Keratinocyte (primary cell): ENCODE results near the gene PRIMA1. TPM values are rescaled to one million over a fixed set of nuclear protein-coding genes. Genes with fewer than 3 reads are reported as not detected.

Source experiments
- DNase-seq: peaks from one replicate; pipeline ENCODE4 v3.0.0-alpha.2; 2011; ENCODE audit warnings: low read depth, missing footprints, low spot score
- FAIRE-seq: peaks from 2 replicates; lab custom pipeline; 2011; peaks lifted over from hg19 to GRCh38; lab: Jason Lieb, UNC
- H2AFZ ChIP-seq: 2 replicates; pipeline ENCODE4 v1.6.0; 2012; ENCODE audit warnings: low read length, control low read depth, inconsistent platforms; ENCODE audit not compliant: control insufficient read depth
- H3K27ac ChIP-seq: 2 replicates; pipeline ENCODE4 v1.5.1; 2011; ENCODE audit warnings: low read length; ENCODE audit not compliant: control insufficient read depth, insufficient read depth
- H3K27me3 ChIP-seq: 3 replicates; pipeline ENCODE4 v1.6.0; 2011; ENCODE audit warnings: low read length; ENCODE audit not compliant: control insufficient read depth, insufficient read depth; ENCODE audit errors: extremely low read depth
- H3K36me3 ChIP-seq, 2 experiments: 2 replicates in 1 of 2; 3 replicates in 1 of 2; pipeline ENCODE4 v1.5.1; 2011; ENCODE audit warnings: low read length in 2 of 2, mild to moderate bottlenecking in 1 of 2; ENCODE audit not compliant: control insufficient read depth in 2 of 2, insufficient read depth in 2 of 2; ENCODE audit errors: extremely low read depth in 1 of 2
- H3K4me1 ChIP-seq: 3 replicates; pipeline ENCODE4 v1.5.1; 2011; ENCODE audit warnings: low read length; ENCODE audit not compliant: control insufficient read depth, insufficient read depth; ENCODE audit errors: extremely low read depth
- H3K4me2 ChIP-seq: 3 replicates; pipeline ENCODE4 v1.6.0; 2011; ENCODE audit warnings: low read depth, low read length; ENCODE audit not compliant: control insufficient read depth, insufficient read depth; ENCODE audit errors: extremely low read depth
- H3K4me3 ChIP-seq, 3 experiments: fragments of 200-600 bp in 1 of 3; sonication (generic) in 1 of 3; 2 replicates in 2 of 3; 3 replicates in 1 of 3; pipeline ENCODE4 v1.5.1; 2011 to 2016; ENCODE audit warnings: low read length in 3 of 3, mild to moderate bottlenecking in 3 of 3, control low read depth in 2 of 3, inconsistent platforms in 1 of 3, low read depth in 1 of 3, mixed read lengths in 1 of 3, mixed run types in 1 of 3, moderate library complexity in 1 of 3; ENCODE audit not compliant: control insufficient read depth in 2 of 3, insufficient read depth in 2 of 3; ENCODE audit errors: extremely low read depth in 1 of 3
- H3K79me2 ChIP-seq: 2 replicates; pipeline ENCODE4 v1.6.0; 2012; ENCODE audit warnings: low read length; ENCODE audit not compliant: control insufficient read depth, insufficient read depth
- H3K9ac ChIP-seq: 3 replicates; pipeline ENCODE4 v1.6.0; 2011; ENCODE audit warnings: low read length; ENCODE audit not compliant: control insufficient read depth, insufficient read depth; ENCODE audit errors: extremely low read depth
- H3K9me1 ChIP-seq: 3 replicates; pipeline ENCODE4 v1.6.0; 2011; ENCODE audit warnings: low read length; ENCODE audit not compliant: control insufficient read depth, insufficient read depth; ENCODE audit errors: extremely low read depth
- H3K9me3 ChIP-seq: 2 replicates; pipeline ENCODE4 v1.5.1; 2012; ENCODE audit warnings: low read depth, low read length; ENCODE audit not compliant: control insufficient read depth
- H4K20me1 ChIP-seq: 3 replicates; pipeline ENCODE4 v1.6.0; 2011; ENCODE audit warnings: low read length; ENCODE audit not compliant: control insufficient read depth, insufficient read depth; ENCODE audit errors: extremely low read depth
- EZH2 ChIP-seq: IDR thresholded peaks from one replicate; pipeline ENCODE4 v1.6.1; 2012; ENCODE audit warnings: inconsistent platforms, mild to moderate bottlenecking, low read length, moderate library complexity
- dilution Hi-C: fragments of 300-500 bp; cut with MboI; formaldehyde crosslinking; loops from one replicate; pipeline ENCODE4 v1.7.0; 2020; ENCODE audit warnings: low sequenced_read_pairs; ENCODE audit not compliant: extremely low pct_ligation_motif_present
- polyA plus RNA-seq, 5 experiments: library from polyadenylated mRNA; depleted of rRNA in 3 of 5; stranded (reverse) in 3 of 5; stranded (forward) in 1 of 5; unstranded in 1 of 5; fragments of >200 nt; gene quantifications; 1 replicate in 1 of 5; 2 replicates in 3 of 5; 3 replicates in 1 of 5; pipeline versions ENCODE4 v1.2.1 to v1.2.3, GENCODE V29; 2011 to 2012; ENCODE audit warnings: missing spikeins in 2 of 5, low read depth in 1 of 5, low replicate concordance in 1 of 5
- TF ChIP-seq, protein P1 (sequence below), 3 experiments: IDR thresholded peaks in 1 of 3; conservative IDR thresholded peaks in 1 of 3; optimal IDR thresholded peaks in 1 of 3; 2 replicates in 2 of 3; 3 replicates in 1 of 3; pipeline versions ENCODE3 to v1.5.1; 2011; ENCODE audit warnings: low read length in 3 of 3, mild to moderate bottlenecking in 3 of 3, moderate library complexity in 2 of 3, control low read depth in 1 of 3, inconsistent platforms in 1 of 3; ENCODE audit not compliant: insufficient read depth in 2 of 3; ENCODE audit errors: extremely low read depth in 1 of 3

The PRIMA1 gene
- polyA plus RNA-seq, 1 donor (not counting 4 experiments of a cell fraction or from before 2014, with no cell fraction given), result not detected

DNA sequence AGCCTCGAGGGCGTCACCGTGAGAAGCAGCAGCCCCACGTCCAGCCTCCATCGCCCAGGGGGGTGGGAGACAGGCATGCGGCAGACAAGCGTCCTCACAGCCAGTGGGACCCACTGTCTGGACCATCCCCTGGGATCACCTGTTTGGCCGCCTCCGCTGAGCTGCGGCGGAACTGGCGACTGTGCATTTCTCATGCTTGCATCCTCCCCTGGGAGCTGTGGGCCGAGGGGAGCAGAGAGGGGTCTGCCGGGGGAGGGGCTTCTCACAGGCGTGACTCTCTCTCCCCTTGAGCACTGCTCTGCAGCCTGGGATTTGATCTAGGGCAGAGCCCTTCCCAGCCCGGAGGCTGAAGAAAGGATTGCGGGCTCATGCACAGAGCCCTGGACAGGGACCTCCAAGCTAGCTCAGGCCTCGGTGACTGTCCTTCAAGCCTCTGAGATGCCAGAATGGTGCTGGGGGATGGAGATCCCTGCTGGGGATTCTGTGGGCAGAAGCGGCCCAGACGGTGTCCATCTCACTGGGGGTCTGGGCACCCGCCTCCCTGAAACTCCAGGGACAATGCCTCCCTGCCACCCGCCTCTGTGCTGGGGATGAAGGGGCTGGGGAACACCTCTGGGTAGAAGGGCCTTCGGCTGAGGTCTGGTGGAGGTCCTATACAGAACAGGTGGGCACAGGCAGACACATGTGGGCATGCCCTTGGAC lies 61.1 kb downstream of the PRIMA1 start:
- H3K9me1 ChIP-seq, result no peaks in the 10 kb centered on the region
- no peaks in the 10 kb centered on the region for H3K4me1 ChIP-seq
- no peak overlapping the region for H3K4me3 ChIP-seq
- no peaks in the 10 kb centered on the region for H3K36me3 ChIP-seq
- no peak for TF ChIP-seq EZH2
- TF ChIP-seq, protein P1, sequence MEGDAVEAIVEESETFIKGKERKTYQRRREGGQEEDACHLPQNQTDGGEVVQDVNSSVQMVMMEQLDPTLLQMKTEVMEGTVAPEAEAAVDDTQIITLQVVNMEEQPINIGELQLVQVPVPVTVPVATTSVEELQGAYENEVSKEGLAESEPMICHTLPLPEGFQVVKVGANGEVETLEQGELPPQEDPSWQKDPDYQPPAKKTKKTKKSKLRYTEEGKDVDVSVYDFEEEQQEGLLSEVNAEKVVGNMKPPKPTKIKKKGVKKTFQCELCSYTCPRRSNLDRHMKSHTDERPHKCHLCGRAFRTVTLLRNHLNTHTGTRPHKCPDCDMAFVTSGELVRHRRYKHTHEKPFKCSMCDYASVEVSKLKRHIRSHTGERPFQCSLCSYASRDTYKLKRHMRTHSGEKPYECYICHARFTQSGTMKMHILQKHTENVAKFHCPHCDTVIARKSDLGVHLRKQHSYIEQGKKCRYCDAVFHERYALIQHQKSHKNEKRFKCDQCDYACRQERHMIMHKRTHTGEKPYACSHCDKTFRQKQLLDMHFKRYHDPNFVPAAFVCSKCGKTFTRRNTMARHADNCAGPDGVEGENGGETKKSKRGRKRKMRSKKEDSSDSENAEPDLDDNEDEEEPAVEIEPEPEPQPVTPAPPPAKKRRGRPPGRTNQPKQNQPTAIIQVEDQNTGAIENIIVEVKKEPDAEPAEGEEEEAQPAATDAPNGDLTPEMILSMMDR (optimal IDR thresholded peaks at IDR 0.05 in 1 of 3, IDR thresholded peaks at IDR 0.05 in 1 of 3, conservative IDR thresholded peaks at IDR 0.05 in 1 of 3; ENCODE audit: extremely low read depth in 1 of 3, insufficient read depth in 2 of 3, low read length in 3 of 3), result no peak
- peaks cover 8% of the 10 kb centered on the region for H3K9me3 ChIP-seq
- DNase-seq, result no peak
- H3K4me2 ChIP-seq, result no peak overlapping the region
- H3K9ac ChIP-seq, result no peak overlapping the region
- no peaks in the 10 kb centered on the region for H3K79me2 ChIP-seq
- no peak overlapping the region for H3K27ac ChIP-seq
- no peaks in the 10 kb centered on the region for H4K20me1 ChIP-seq
- FAIRE-seq, result no peak
- no peaks in the 10 kb centered on the region for H3K27me3 ChIP-seq
- no peak overlapping the region for H2AFZ ChIP-seq
- dilution Hi-C loops, result no loop called here

DNA sequence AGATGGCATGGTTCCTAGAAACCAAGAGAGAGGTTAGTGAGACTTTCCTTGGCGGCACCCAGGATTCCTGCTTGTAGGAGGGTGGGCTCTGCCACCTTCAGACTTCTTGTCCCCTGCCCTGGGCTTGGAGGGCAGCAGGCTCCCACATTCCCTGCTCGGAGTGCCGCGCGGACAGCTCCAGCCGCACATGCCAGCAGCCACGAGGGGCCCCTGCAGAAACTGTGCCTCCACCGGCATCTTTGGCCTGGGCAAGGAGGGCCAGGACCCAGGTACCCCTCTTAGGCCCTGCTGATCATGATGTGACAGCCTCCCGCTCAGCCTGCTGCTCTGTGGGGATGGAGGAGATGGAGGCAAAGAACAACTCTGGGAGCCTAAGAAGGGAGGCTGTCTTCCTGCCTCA lies 62.3 kb downstream of the PRIMA1 start:
- Histone ChIP-seq H3K27me3 (no peaks in the 10 kb centered on the region), H3K9me1 (no peaks in the 10 kb centered on the region), H3K79me2 (no peaks in the 10 kb centered on the region), H3K27ac (no peak overlapping the region), H3K4me3 (no peak overlapping the region), H3K4me1 (no peaks in the 10 kb centered on the region), H3K9ac (no peak overlapping the region), H3K9me3 (peaks cover 8% of the 10 kb centered on the region), H4K20me1 (no peaks in the 10 kb centered on the region), H3K4me2 (no peak overlapping the region), H2AFZ (no peak overlapping the region), H3K36me3 (no peaks in the 10 kb centered on the region)
- dilution Hi-C loops, result no loop called here
- TF ChIP-seq EZH2, result no peak
- TF ChIP-seq, protein P1 (optimal IDR thresholded peaks at IDR 0.05 in 1 of 3, IDR thresholded peaks at IDR 0.05 in 1 of 3, conservative IDR thresholded peaks at IDR 0.05 in 1 of 3; ENCODE audit: extremely low read depth in 1 of 3, insufficient read depth in 2 of 3, low read length in 3 of 3), result no peak
- DNase-seq, result no peak
- FAIRE-seq, result no peak
